NCI-H460 (cell line): ENCODE data around the gene SLC11A2. TPM values are rescaled to one million over a fixed set of nuclear protein-coding genes. Genes with fewer than 3 reads are reported as not detected.
A peak's percentile ranks its signal among the peaks of the same experiment; 100 is the strongest.
"Not testable (repeated sequence)": the region's sequence is repeated elsewhere in the genome, so short reads cannot be mapped to it uniquely, and the experiment has no call there.

Source experiments
- DNase-seq: peaks from one replicate; pipeline ENCODE4 v3.0.0-alpha.2; 2016; ENCODE audit warnings: low read depth; ENCODE audit errors: extremely low read depth
- total RNA-seq: library from RNA; depleted of rRNA; stranded (reverse); fragments of >200 nt; shearing (Covaris generic); gene quantifications from 2 replicates; pipeline ENCODE4 v1.2.3, GENCODE V29; 2014

The SLC11A2 gene
- total RNA-seq, 1 experiment from 2014 or later = 54.2 TPM

DNA sequence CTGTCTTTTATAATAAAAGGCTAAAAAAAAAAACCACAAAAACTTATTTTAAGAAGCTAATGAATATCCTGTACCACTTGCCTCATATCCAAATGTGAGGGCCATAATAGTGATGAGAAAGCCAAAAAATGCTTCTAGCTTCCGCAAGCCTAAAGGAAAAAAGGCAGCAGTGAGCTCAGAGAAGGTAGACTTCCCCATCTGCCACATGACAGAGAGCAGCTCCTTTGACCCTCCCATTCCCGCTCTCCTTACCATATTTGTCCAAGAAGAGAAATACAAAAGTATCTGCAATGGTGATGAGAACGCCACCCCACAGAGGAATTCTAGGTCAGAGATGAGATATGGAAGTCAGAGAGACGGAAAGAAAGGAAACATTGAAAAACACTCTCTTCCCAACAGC lies 27.1 kb downstream of the SLC11A2 start:
- DNase-seq = no peak

DNA sequence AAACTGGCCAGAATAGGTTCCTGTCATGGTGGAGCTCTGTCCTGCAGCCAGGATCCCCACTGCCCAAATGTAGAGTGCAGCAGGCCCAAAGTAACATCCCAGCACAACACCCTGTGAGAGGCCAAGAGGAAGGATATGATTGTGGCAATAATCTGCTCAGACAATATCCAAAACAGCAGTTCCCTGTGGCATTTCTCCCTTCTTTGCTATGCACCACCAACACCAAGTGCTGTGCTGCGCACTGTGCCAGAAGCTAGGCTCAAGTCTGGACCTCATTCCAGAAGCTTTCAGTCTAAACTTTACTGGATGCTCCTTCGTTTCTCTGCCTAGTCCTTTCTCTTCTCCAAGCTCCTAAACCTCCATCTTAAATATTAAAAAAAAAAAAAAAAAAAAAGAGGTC lies 33.4 kb downstream of the SLC11A2 start:
- no peak for DNase-seq

DNA sequence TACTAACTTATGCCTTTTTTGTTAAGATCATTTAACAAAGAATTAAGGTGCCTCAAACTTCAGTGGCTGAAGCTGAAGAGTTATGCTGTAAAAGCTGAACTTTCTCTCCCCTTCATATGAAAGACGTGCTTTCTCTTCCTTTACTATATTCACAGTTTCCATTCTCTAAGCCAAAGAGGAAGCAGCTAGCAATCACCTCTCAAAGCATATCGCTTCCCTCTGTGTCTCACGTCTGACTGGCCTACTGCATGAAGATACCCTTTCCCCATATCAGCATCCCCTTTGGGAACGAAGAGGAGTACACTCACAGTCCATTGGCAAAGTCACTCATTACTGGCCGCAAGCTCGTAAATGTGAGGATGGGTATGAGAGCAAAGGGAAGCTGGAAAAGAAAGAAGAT lies 34.9 kb downstream of the SLC11A2 start:
- no peak for DNase-seq

- DNase-seq = no peak
Measured at GRCh38 chr12:50990791-50991190, 35.4 kb downstream of the SLC11A2 start.

DNA sequence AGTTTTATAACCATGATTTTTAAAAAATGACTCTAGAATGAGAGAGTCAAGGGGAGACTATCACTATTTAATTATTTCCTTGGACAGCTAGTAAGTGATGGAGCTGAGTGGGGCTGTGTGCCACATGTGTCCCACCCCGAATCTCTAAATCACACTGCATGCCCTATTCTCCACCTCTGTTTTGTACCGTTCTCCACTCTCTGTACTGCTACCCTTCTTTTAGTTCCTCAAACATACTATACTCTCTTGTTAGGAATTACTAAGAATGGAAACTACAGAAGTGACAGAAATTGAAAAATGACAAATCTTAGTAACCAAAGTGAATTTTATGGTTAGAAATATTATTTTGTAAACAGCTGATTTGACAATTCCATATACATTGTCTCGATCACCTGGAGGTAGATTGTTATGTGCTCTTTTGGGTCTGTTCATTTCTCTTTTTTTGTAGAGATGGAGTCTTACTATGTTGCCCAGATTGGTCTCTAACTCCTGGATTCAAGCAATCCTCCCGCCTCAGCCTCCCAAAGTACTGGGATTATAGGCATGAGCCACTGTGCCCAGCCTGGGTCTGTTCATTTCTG lies 35.9 kb downstream of the SLC11A2 start:
- DNase-seq = no peak

DNA sequence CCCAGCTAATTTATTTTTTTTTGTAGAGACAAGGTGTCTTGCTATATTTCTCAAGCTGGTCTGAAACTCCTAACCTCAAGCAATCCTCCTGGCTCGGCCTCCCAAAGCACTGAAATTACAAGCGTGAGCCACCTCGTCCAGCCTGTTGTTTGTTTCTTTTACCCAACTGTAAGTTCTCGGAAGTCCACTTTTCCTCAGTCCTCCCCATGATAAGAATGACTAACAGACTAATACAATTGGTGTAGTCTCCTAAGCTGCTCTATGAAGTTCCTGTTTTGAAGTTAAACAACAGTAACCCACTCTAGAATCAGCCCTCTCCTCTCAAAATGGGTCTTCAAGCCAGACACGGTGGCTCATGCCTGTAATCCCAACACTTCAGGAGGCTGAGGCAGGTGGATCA lies 37.3 kb downstream of the SLC11A2 start:
- DNase-seq = no peak

- DNase-seq = no peak
Measured at GRCh38 chr12:50988051-50988450, 38.1 kb downstream of the SLC11A2 start.

- DNase-seq = peak; percentile 47
Measured at GRCh38 chr12:50986966-50987737, 39.0 kb downstream of the SLC11A2 start.

GRCh38 chr12:50985322-50985721 lies 40.9 kb downstream of the SLC11A2 start:
- no peak for DNase-seq

DNA sequence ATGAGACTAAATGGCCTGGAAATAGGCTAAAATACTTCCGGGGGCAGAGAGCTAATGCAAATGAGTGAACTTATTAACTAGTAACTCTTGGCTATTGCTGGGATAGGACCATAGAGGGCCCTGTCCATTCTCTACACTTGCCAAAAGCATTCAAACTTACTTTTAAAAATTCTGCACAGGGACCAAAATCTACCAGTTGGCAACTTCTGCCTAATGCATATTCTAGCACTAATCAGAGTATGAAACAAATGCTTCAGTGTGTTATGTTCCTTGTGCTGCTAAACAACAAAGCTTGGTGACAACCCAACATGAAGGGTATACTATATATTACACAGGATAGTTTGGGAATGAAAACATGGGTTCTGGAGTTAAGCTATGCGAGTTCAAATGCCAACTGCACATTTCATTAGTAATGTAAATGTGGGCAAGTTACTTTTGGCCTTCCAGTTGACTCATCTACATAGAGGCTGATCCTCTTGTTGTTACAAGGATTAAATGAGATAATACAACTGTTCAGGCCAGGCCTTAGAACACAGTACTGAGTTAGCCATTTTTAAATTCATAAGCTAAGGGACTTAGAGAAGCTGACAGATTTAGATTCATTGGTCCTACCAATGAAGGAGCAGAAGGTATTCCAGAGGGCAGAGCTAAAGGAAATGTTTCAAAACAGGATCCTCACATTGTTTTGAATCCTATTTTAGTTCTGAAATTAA lies 41.4 kb downstream of the SLC11A2 start:
- DNase-seq = no peak

DNA sequence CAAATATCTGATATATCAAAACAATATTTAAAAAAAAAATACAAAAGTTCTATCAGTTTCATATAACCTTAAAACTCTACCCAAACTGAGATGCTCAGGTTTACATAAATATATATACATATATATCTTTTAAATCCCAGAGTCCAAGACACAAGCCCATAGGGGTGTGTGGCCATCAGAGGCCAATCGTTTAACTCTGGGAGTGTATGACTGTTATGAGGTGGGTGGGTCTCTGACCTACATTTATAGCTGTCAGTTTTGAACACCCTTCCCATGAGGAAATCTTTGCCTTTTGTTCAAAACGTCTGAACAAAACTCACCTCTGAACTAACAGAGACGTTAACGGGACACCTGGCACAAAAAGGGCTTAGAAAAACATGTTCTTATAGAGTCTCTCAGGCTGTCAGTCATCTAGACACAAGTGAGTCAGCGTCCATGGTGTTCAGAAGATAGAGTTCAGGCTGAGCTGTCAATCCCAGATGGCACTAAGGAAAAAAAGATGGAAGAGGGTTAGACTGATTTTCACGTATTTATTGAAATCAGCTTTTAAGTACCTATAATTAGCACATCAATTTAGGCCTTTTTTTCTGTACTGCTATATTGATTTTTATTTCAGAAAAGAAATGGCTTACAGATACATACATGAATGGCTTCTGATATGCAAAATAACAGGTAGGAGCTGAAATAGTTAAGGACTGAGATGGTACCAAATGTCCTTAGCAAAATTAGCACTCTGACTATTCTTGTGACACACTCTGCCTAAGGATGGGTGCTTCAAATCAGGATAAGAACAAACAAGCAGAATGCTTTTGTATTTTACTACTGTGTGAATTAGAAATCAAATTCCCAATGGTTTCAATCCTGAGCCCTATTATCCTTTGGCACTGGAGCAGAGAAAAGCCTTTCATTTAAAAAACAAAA lies 44.6 kb downstream of the SLC11A2 start:
- no peak for DNase-seq

GRCh38 chr12:50980545-50980944 lies 45.6 kb downstream of the SLC11A2 start:
- no peak for DNase-seq

DNA sequence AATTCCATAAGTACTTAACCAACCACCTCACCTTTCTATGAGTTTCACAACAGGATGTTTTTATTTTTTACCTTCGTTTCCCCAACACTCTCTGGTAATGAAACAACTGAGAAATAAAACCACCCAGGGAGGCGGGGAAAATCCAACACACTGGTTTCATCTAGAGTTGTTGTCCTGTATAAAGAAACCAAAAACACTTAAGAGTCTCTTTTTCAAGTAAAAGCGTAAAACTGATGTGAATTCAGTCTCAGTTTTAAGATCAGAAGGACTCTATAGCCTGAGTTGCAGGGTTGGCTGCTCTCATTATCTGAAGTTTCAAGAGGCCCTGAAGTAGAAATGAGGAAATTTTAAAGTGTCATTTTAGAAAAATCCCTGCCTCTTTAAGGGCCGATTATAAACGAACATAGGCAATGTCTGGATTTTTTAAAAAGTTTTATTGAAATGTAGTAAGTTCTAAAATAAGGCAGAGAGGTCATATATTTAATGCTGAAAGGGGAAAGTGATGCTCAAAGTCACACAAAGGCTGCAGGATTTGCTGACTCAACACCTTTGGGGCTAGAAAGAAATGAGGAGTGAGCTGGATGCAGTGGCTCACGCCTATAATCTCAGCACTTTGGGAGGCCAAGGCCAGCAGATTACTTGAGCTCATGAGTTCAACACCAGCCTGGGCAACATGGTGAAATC lies 46.7 kb downstream of the SLC11A2 start:
- DNase-seq = no peak

- no peak for DNase-seq
Measured at GRCh38 chr12:50971946-50972345, 54.2 kb downstream of the SLC11A2 start.

- no peak for DNase-seq
Measured at GRCh38 chr12:50964432-50964831, 61.8 kb downstream of the SLC11A2 start.

DNA sequence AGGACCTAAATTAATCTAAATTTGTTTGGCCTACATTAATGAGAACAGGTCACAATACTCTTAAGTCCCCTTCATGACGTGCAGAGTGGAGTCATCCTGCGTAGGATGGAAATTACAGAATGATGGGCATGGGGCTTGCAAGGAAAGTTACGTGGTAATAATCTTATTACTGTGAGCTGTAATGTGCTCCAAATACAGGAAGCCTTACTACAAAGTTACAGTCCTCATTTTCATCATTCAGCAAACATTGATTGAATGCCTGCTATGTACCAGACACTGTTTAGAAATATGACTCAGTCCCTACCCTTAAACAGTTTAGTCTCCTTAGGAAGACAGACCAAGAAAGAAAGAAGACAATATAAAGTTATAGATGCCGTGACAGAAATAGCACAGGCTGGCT lies 64.5 kb downstream of the SLC11A2 start:
- no peak for DNase-seq

- DNase-seq = no peak
Measured at GRCh38 chr12:50960130-50960529, 66.1 kb downstream of the SLC11A2 start.

DNA sequence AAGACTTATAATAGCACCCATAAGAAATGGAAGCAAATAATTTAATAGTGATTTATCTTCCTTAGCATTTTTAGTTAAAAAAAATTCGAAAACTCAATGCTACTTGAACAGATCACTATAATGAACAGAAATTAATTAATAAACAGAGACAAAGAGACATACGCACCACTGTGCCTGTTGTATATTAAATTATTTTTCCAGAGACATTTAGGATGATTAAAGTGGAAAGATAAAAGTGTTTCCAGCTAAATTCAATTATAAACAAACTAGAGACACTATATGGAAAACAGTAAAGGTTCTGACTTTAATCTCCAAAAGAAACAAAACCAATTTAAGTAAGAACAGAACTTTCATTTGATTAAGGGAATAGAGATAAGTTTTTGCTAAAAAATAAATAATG lies 70.5 kb downstream of the SLC11A2 start:
- DNase-seq = no peak

DNA sequence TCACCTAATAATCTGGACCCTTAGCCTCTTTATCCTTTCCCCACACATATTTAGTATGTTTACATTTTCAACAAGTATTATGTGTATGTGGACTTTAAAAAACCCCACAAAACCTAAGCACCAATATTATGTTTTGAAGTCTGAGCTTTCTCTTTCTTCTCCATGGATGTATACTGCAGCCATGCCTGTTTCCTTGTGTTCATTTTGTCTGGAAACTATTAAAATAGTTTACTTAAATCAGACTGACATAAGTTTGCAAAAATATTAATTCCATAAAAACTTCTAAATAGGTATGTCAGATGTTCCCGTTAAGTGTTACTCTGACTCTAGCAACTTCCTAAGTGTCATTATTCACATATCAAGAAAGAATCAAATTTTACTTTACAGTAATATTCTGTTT lies 70.9 kb downstream of the SLC11A2 start:
- no peak for DNase-seq

- DNase-seq = not testable (repeated sequence)
Measured at GRCh38 chr12:50954789-50955188, 71.4 kb downstream of the SLC11A2 start.
